Left lobe of liver (tissue), 2 donors: Measurements from ENCODE around the gene COL6A3. TPM values are rescaled to one million over a fixed set of nuclear protein-coding genes. Genes with fewer than 3 reads are reported as not detected.

Experiments
- ATAC-seq: fragments of 200-7000 bp; cut with Tn5 transposase; one replicate; pipeline ENCODE4 v1.9.1; 2020; ENCODE audit warnings: mild to moderate bottlenecking, moderate library complexity
- DNase-seq: peaks from one replicate; pipeline ENCODE4 v3.0.0-alpha.2; 2020; ENCODE audit warnings: low spot score
- total RNA-seq: library from RNA; stranded (reverse); gene quantifications from one replicate; pipeline ENCODE4 v1.2.1, GENCODE V29; 2021
- donor health status: DM: no; HTN: no; CAD: no; lungs with moderate emphysema.
- donor health status: DM: no; HTN: yes; CAD: no.

The COL6A3 gene
- total RNA-seq, 1 donor from 2014 or later, result 6.2 TPM

DNA sequence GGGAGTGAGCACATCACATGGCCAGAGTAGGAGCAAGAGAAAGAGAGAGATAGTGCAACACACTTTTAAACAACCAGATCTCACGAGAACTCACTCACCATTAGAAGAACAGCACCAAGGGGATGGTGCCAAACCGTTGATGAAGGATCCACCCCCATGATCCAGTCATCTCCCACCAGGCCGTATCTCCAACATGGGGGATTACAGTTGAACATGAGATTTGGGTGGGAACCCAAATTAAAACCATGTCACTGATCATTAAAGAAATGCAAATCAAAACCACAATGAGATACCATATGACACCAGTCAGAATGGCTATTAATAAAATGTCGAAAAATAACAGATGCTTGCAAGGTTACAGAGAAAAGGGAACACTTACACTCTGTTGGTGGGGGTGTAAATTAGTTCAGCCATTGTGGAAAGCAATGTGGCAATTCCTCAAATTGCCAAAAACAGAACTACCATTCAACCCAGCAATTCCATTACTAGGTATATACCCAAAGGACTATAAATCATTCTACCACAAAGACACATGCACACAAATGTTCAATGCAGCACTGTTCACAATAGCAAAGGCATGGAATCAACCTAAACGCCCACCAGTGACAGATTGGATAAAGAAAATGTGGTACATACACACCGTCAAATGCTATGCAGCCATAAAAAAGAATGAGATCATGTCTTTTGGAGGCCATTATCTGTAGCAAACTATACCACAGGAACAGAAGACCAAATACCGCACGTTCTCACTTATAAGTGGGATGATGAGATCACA lies 137.1 kb downstream of the COL6A3 start:
- DNase-seq, result no peak

More for the DNA sequence above, 137.1 kb downstream of the COL6A3 start:
- no peak for ATAC-seq

Other genes with a start within 250 kb of the COL6A3 start
- gene MLPH, start 73.1 kb upstream of the COL6A3 start, total RNA-seq, result 55.0 TPM
- gene PRLH, start 152.4 kb upstream of the COL6A3 start, total RNA-seq, result not detected
- 88.5 TPM for gene RAB17, start 176.6 kb upstream of the COL6A3 start, total RNA-seq
- 33.6 TPM for gene LRRFIP1, start 213.4 kb upstream of the COL6A3 start, total RNA-seq